A673 (cell line): ENCODE data around the gene DNHD1.

ENCODE experiments used
- CTCF ChIP-seq: fragments of 300-800, 200-600 bp; sonication (generic); conservative IDR thresholded peaks from 2 replicates; pipeline ENCODE4 v1.5.1; 2017; ENCODE audit warnings: low read depth, mild to moderate bottlenecking, antibody characterized with exemption, low read length, moderate library complexity, mixed read lengths
- EZH2 ChIP-seq: fragments of 200-600 bp; sonication (generic); IDR thresholded peaks from 2 replicates; pipeline ENCODE4 v1.6.1; 2017; ENCODE audit warnings: borderline replicate concordance, low read depth, mild to moderate bottlenecking, mixed read lengths, antibody characterized with exemption, low read length; ENCODE audit not compliant: poor library complexity, severe bottlenecking

GRCh38 chr11:6482441-6482840, 14.6 kb upstream of the DNHD1 start:
- TF ChIP-seq CTCF (no peak), EZH2 (no peak)
